EH (cell line): Measurements from ENCODE around the gene ENKUR.

Experiments used
- DNase-seq: peaks from one replicate; pipeline ENCODE4 v3.0.0-alpha.2; 2015; ENCODE audit warnings: low read depth

The ENKUR gene

DNA sequence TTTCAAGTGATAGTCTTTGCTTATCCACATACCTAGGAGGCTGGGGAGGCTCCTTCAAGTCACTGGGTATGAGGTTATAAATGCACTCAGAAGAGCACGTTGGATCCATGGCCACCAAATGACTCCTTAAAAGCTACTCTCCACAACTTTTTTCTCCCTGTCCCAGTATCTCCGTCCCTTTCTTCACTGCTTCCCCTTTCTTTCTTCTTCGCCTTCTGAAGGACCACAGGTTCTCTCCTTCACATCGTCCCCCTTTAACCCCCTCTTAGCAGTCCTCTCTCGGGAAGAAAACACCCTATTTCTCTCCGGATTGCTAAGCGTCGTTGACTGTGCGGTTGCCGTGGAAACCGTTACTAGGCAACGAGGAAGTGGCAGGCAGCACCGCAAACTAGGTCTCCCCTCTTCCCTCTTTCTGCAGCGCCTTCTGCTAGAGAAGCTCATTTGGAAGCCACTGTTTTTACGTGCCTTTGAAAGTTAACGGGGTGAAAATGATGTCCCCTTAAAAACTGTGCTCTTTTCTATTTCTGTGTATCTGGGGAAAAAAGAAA is at the start of gene ENKUR:
TSS of gene ENKUR (minus strand) at position 331 of the 548 bp plus-strand sequence. CDS start at position 109, 222 bp downstream.
- DNase-seq, result peak; percentile 91

DNA sequence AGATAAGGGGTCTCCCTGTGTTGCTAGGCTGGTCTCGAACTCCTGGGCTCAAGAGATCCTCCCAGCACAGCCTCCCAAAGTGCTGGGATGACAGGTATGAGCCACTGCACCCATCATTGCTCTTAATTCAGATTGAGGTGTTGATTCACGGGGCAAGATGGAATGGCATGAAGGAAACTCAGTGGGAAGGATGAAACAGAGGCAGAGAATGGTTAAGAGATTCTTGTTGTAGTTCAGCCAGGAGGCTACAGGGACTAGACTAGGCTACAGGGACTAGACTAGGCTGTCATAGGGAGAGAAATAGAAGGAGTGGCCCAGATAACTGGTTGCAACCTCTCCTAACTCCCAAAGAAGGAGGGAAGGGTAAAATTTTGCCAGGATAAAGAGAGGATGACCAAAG is 48.4 kb upstream of the ENKUR start:
- DNase-seq, result no peak

- no peak for DNase-seq
Measured at GRCh38 chr10:25063644-25064043, 47.7 kb upstream of the ENKUR start.

GRCh38 chr10:25063157-25063556 is 47.2 kb upstream of the ENKUR start:
- no peak for DNase-seq

DNA sequence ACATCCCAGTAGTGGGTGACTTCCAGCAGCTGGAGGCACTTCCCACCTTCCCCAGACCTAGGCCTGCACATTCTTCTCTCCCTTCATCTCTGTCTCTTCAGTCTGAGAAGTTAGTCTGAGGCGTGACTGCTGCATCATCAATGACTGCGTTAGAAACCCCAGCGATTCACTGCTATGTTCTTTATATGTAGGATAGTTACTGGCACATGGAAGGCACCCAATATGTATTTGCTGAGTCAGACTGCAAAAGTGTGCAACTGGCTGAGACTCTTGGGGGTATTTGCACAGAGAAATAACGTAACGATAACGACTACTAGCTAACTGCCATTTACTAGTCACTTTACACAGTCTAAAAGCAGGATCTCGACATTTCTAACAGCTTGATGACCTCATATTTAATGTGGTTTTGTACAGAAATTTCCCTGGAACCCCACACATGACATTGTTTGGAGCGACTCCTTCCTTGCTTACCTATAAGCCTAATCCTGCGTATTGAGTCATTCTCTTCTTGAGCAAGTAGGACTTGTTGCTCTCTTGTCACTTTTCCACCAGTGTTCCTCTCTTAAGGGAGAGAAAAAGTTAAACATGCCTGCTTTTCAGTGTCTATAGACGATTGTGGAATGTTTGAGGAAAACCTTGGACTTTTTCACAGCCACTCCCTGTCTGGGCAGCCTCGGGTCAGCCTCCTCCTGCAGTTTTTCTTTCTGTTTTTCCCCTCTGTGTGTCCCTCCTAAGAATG is 45.9 kb upstream of the ENKUR start:
- no peak for DNase-seq

GRCh38 chr10:25061125-25061524 is 45.2 kb upstream of the ENKUR start:
- DNase-seq, result no peak

GRCh38 chr10:25059990-25060389 is 44.0 kb upstream of the ENKUR start:
- DNase-seq, result peak; percentile 89

GRCh38 chr10:25057886-25058285 is 41.9 kb upstream of the ENKUR start:
- DNase-seq, result no peak

GRCh38 chr10:25056726-25057125 is 40.8 kb upstream of the ENKUR start:
- DNase-seq, result no peak

- DNase-seq, result no peak
Measured at GRCh38 chr10:25052012-25052411, 36.1 kb upstream of the ENKUR start.

DNA sequence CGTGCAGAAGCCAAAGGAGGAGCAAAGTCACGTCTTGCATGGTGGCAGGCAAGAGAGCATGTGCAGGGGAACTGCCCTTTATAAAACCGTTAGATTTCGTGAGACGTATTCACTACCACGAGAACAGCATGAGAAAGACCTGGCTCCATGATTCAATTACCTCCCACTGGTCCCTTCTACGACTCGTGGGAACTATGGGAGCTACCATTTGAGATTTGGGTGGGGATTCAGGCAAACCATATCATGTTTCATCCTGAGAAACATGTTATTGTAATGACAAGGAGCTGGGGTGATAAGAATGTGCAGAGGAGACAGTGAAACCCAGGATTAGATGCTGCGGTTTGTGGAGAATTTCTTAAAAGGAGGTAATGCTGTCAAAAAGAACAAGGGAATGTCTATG is 34.4 kb upstream of the ENKUR start:
- DNase-seq, result no peak

DNA sequence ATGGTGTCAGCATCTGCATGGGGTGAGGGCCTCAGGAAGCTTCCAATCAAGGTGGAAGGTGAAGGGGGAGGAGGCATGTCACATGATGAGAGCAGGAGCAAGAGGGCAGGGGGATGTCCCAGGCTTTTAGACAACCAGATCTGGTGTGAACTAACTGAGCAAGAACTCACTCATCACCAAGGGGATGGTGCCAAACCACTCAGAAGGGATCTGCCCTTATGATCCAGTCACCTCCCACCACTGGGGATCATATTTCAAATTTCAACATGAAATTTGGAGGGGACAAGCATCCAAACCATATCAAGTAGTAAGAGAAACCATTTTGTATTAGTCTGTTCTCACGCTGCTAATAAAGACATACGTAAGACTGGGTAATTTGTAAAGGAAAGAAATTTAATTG is 34.0 kb upstream of the ENKUR start:
- DNase-seq, result no peak

DNA sequence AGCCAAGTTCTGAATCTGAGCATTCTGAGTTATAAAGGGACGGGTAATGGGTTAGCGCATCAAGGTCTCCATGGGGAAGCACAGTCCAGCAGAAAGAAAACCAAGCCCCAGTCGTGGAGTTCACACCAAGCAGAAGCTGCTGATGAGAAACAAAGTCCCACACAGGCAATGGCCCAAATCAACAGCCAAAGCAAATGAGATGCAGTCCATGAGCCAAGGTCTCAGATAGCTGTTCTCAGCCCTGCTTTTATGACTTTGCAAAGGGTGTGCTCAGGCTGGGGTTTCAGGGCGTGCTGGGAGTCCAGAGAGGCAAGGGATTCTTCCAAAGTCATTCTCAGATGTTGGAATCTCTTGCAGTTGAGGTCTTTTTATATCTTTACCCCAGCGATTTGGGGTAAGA is 32.5 kb upstream of the ENKUR start:
- DNase-seq, result no peak

DNA sequence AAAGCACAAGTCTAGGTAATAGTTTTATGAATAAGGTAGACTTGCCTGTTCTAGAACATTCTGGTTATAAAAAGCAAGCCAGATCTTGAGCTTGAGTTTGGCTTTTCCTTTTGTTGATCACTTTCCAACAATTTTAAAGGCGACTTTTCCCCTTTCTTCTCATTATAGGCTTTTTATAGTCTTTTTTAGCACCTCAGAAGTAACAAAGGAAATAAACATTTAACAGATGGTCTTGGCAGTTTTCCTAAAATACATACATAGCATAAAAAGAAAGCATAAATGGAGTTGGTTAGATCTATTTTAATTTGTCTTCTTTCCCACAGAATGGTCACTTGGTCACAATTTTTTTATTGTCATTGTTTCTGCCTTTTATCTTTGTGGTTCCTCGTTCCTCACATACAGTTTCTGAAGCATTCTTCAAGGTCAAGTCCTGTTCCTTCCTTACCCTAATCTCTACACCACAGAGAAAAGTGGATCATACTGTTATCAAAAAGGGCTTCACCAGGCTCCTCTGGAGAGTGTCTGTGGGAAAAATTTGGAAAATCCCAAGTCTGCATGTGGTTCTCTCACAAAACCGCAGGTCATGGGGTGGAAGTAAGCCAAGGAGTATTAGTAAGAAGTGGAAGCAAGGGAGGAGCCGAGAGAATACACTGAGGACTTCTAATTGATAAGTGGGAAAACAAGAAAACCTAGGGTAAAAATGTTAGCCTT is 31.8 kb upstream of the ENKUR start:
- DNase-seq, result peak; percentile 87

DNA sequence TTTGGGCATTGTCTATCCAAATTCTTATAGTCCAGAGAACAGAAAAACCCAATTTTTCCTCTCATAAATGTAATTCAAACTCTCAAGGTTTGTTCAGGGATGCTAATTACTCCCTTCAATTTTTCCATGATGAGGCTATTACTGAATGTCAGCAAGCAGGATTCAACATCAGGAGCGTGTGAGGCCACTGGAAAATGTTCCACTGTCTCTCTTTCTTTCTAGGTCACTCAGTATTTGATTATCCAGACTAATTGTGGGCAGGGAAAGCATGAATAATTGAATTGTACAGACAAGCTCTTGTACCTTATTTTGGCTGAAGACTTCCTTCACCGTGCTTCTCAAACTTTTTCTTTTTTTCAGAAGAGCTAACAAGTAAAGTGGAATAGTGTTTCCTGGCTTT is 31.1 kb upstream of the ENKUR start:
- DNase-seq, result no peak

GRCh38 chr10:25046641-25047040 is 30.7 kb upstream of the ENKUR start:
- DNase-seq, result no peak

- DNase-seq, result no peak
Measured at GRCh38 chr10:25039531-25039930, 23.6 kb upstream of the ENKUR start.

GRCh38 chr10:25038325-25038724 is 22.4 kb upstream of the ENKUR start:
- DNase-seq, result no peak

GRCh38 chr10:25036381-25036780 is 20.4 kb upstream of the ENKUR start:
- no peak for DNase-seq

GRCh38 chr10:25029519-25029918 is 13.6 kb upstream of the ENKUR start:
- no peak for DNase-seq

DNA sequence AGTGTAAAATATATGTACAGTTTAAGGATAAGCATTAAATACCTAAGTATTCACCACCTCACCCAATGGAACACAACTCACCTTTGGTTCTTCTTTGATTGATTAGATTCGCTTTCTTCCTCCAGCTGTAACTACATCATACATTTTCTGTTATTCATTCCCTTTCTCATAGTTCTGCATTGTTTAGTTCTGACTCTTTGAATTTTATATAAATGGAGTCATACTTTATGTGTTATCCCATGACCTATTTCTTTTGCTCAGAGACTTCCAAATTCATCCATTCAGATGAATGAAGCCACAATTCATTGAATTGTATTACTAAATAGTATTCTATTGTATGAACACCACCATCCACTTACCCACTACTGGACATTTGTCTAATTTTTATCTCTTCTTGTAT is 12.8 kb upstream of the ENKUR start:
- DNase-seq, result peak; percentile 16

GRCh38 chr10:25026463-25026862 is 10.5 kb upstream of the ENKUR start:
- peak; percentile 62 for DNase-seq

DNA sequence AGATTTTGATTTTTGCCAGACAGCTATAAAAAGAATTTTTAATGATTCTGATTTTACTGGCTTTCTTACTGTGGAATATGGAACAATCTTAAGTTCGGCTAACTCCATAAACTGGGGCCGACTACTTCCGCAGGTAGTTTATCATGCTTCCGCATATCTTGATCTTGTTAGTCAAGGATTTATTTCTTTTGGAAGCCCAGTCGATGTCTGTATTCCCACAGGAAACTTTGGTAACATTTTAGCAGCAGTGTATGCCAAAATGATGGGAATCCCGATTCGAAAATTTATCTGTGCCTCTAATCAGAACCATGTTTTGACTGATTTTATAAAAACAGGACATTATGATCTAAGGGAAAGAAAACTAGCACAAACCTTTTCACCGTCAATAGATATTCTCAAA is 8.6 kb upstream of the ENKUR start:
- DNase-seq, result no peak
